Measurements from ENCODE around the gene NRL. TPM values are rescaled to one million over a fixed set of nuclear protein-coding genes. Genes with fewer than 3 reads are reported as not detected.

Gene NRL
- total RNA-seq, 1 experiment from 2014 or later: 1.3 TPM

DNA sequence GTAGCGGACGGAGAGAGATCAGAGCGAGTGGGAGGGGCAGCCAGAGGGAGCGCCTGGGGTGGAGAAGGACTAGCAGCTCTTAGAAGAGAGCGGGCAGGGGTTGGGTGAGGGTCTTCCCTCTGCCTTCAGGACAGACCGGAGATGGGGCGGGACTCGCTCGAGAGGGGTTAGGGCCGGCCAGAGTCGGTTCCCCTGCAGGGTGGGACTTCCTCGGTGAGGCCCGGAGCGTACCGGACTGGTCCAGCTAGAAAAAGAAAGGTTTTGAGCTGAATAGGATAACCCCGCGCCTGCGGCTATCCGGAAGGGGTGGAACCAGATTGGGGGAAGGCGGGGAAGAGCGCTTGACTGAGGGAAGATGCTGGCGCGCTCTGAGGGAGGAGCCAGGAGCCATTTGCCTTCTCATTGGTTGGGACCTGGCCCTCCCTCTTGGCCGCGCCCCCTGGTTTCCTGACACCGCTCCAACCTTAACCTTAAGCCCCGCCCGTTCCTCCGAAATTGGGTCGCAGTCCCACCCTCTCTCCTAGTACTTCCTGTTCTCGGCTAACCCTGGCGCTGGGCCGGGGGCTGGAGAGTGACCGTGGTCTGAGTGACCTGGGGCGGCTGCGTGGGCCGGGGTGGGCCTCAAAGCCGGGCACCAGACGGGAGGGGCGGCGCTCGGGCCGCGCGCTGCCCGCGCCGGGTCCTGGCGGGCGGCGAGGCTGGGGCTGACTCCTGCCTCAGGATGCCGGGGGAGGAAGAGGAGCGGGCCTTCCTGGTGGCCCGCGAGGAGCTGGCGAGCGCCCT is 32.4 kb upstream of the NRL start, which contains the start of gene RNF31 (continued):
- TF ChIP-seq, protein P1, sequence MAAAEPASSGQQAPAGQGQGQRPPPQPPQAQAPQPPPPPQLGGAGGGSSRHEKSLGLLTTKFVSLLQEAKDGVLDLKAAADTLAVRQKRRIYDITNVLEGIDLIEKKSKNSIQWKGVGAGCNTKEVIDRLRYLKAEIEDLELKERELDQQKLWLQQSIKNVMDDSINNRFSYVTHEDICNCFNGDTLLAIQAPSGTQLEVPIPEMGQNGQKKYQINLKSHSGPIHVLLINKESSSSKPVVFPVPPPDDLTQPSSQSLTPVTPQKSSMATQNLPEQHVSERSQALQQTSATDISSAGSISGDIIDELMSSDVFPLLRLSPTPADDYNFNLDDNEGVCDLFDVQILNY (CRISPR knock-in tag; IDR thresholded peaks at IDR 0.05): no peak

DNA sequence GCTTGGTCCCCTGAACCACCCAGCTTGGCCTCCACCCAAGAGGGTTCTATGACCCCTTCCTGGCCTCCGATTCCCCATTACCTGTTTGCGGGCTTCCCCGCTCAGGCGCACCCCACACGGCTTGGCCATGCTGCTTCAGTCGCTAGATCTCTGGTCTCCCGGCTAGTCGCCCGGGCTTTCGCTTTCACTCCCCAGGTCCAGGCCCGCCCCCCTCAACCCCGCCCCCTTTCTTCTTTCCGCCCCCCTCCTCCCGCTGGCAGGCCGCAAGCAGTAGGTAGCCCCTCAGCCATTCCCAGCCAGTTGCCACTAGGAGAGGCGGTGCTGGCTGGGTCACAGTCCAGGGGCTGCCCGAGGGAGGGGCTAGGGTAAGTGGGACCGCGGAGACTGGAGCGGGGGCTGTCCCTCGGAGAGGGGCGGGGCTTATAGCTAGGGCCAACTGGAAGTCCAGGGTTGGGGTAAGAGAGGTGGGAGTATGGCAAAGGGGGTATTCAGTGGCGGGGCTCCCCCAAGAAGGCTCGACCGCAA is 31.8 kb upstream of the NRL start, which contains the start of gene PSME2:
TSS of gene PSME2 (minus strand) at position 158 of the 525 bp plus-strand sequence. CDS start at position 129, 29 bp downstream.
- Mint-ChIP-seq H3K27ac (peak within 1 kb of the TSS; percentile 98), H3K27me3 (ENCODE audit: low read depth) (no peaks in the 10 kb centered on the region), H3K4me1 (peaks cover 24% of the 10 kb centered on the region), H3K4me3 (peak within 1 kb of the TSS; percentile 99), H3K36me3 (peaks cover 39% of the 10 kb centered on the region), H3K9me3 (no peaks in the 10 kb centered on the region)
- DNase-seq (ENCODE audit: low spot score) (peak; percentile 99), ATAC-seq (peak; percentile 87)
- ChIA-PET CTCF (interaction anchor here (0.5 to 4.1 kb wide), 20 partner anchors 10 to 285 kb away, joined by 3 to 55 read pairs (median 4); partner anchors contain the start of genes DCAF11, DHRS1, IPO4 and IRF9), POLR2A (interaction anchor here (0.6 to 3.3 kb wide), 13 partner anchors 10 to 96 kb away, joined by 3 to 24 read pairs (median 6); partner anchors contain the start of genes CHMP4A, DCAF11, IRF9 and MDP1)
- TF ChIP-seq ETV6 (CRISPR knock-in tag; IDR thresholded peaks at IDR 0.05): 0 out of 2 replicates have a peak, but pooled peaks have one; percentile 44
- TF ChIP-seq, protein P2, sequence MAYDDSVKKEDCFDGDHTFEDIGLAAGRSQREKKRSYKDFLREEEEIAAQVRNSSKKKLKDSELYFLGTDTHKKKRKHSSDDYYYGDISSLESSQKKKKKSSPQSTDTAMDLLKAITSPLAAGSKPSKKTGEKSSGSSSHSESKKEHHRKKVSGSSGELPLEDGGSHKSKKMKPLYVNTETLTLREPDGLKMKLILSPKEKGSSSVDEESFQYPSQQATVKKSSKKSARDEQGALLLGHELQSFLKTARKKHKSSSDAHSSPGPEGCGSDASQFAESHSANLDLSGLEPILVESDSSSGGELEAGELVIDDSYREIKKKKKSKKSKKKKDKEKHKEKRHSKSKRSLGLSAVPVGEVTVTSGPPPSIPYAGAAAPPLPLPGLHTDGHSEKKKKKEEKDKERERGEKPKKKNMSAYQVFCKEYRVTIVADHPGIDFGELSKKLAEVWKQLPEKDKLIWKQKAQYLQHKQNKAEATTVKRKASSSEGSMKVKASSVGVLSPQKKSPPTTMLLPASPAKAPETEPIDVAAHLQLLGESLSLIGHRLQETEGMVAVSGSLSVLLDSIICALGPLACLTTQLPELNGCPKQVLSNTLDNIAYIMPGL (CRISPR knock-in tag; IDR thresholded peaks at IDR 0.05): 0 out of 2 replicates have a peak, but pooled peaks have one; percentile 15
- TF ChIP-seq TEAD4 (CRISPR knock-in tag; IDR thresholded peaks at IDR 0.05): no peak
- 0 out of 2 replicates have a peak, but pooled peaks have one; percentile 51 for TF ChIP-seq CBFB (CRISPR knock-in tag; IDR thresholded peaks at IDR 0.05; ENCODE audit: low read depth)
- TF ChIP-seq NFATC4 (CRISPR knock-in tag; IDR thresholded peaks at IDR 0.05): no peak
- TF ChIP-seq SP1 (CRISPR knock-in tag; conservative IDR thresholded peaks at IDR 0.05): peak; percentile 56
- TF ChIP-seq, protein P3, sequence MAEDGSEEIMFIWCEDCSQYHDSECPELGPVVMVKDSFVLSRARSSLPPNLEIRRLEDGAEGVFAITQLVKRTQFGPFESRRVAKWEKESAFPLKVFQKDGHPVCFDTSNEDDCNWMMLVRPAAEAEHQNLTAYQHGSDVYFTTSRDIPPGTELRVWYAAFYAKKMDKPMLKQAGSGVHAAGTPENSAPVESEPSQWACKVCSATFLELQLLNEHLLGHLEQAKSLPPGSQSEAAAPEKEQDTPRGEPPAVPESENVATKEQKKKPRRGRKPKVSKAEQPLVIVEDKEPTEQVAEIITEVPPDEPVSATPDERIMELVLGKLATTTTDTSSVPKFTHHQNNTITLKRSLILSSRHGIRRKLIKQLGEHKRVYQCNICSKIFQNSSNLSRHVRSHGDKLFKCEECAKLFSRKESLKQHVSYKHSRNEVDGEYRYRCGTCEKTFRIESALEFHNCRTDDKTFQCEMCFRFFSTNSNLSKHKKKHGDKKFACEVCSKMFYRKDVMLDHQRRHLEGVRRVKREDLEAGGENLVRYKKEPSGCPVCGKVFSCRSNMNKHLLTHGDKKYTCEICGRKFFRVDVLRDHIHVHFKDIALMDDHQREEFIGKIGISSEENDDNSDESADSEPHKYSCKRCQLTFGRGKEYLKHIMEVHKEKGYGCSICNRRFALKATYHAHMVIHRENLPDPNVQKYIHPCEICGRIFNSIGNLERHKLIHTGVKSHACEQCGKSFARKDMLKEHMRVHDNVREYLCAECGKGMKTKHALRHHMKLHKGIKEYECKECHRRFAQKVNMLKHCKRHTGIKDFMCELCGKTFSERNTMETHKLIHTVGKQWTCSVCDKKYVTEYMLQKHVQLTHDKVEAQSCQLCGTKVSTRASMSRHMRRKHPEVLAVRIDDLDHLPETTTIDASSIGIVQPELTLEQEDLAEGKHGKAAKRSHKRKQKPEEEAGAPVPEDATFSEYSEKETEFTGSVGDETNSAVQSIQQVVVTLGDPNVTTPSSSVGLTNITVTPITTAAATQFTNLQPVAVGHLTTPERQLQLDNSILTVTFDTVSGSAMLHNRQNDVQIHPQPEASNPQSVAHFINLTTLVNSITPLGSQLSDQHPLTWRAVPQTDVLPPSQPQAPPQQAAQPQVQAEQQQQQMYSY (CRISPR knock-in tag; IDR thresholded peaks at IDR 0.05): peak; percentile 94
- 0 out of 2 replicates have a peak, but pooled peaks have one; percentile 20 for TF ChIP-seq CREB1 (CRISPR knock-in tag; IDR thresholded peaks at IDR 0.05)
- no peak for TF ChIP-seq HMGA2 (CRISPR knock-in tag; IDR thresholded peaks at IDR 0.05)
- TF ChIP-seq ZNF263 (CRISPR knock-in tag; IDR thresholded peaks at IDR 0.05; ENCODE audit: low read depth): no peak
- TF ChIP-seq, protein P4, sequence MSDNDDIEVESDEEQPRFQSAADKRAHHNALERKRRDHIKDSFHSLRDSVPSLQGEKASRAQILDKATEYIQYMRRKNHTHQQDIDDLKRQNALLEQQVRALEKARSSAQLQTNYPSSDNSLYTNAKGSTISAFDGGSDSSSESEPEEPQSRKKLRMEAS (CRISPR knock-in tag; IDR thresholded peaks at IDR 0.05): 0 out of 2 replicates have a peak, but pooled peaks have one; percentile 9
- TF ChIP-seq, protein P5, sequence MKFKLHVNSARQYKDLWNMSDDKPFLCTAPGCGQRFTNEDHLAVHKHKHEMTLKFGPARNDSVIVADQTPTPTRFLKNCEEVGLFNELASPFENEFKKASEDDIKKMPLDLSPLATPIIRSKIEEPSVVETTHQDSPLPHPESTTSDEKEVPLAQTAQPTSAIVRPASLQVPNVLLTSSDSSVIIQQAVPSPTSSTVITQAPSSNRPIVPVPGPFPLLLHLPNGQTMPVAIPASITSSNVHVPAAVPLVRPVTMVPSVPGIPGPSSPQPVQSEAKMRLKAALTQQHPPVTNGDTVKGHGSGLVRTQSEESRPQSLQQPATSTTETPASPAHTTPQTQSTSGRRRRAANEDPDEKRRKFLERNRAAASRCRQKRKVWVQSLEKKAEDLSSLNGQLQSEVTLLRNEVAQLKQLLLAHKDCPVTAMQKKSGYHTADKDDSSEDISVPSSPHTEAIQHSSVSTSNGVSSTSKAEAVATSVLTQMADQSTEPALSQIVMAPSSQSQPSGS (CRISPR knock-in tag; IDR thresholded peaks at IDR 0.05; ENCODE audit: borderline replicate concordance, low read depth): no peak
- TF ChIP-seq NR3C1 (CRISPR knock-in tag; conservative IDR thresholded peaks at IDR 0.05; ENCODE audit: low read depth): no peak
- peak; percentile 69 for TF ChIP-seq GABPB1 (CRISPR knock-in tag; IDR thresholded peaks at IDR 0.05)
- no peak for TF ChIP-seq GTF2I (CRISPR knock-in tag; conservative IDR thresholded peaks at IDR 0.05)
